ENCODE measurements around the gene SAPCD2.

GRCh38 chr9:137052998-137053943 lies 17.1 kb downstream of the SAPCD2 start:
- TF ChIP-seq CTCF (IDR thresholded peaks at IDR 0.05) (no peak), POLR2A (IDR thresholded peaks at IDR 0.05) (no peak)
